Neural crest cell (in vitro differentiated cells): Measurements from ENCODE around the gene GLRX2. TPM values are rescaled to one million over a fixed set of nuclear protein-coding genes. Genes with fewer than 3 reads are reported as not detected.
A peak's percentile ranks its signal among the peaks of the same experiment; 100 is the strongest.

Experiments
- DNase-seq: peaks from one replicate; pipeline ENCODE4 v3.0.0; 2021; ENCODE audit warnings: low read depth, mixed read lengths, low spot score
- H3K27ac Mint-ChIP-seq: one replicate; pipeline ENCODE4 v1.8.0; 2021; ENCODE audit warnings: mild to moderate bottlenecking, mixed read lengths; ENCODE audit not compliant: unreplicated experiment
- H3K27me3 Mint-ChIP-seq: 2 replicates; pipeline ENCODE4 v1.8.0; 2021; ENCODE audit warnings: low read depth, mild to moderate bottlenecking, mixed read lengths
- H3K36me3 Mint-ChIP-seq: 2 replicates; pipeline ENCODE4 v1.8.0; 2021; ENCODE audit warnings: low read depth, mild to moderate bottlenecking, mixed read lengths
- H3K4me1 Mint-ChIP-seq: 2 replicates; pipeline ENCODE4 v1.8.0; 2021; ENCODE audit warnings: mixed read lengths
- H3K4me3 Mint-ChIP-seq: one replicate; pipeline ENCODE4 v1.8.0; 2021; ENCODE audit warnings: mild to moderate bottlenecking, mixed read lengths
- H3K9me3 Mint-ChIP-seq: 2 replicates; pipeline ENCODE4 v1.8.0; 2021; ENCODE audit warnings: mixed read lengths
- CTCF ChIP-seq: fragments of 200-600 bp; sonication (generic); conservative IDR thresholded peaks from 2 replicates; pipeline ENCODE4 v1.5.0; 2021; ENCODE audit warnings: antibody characterized with exemption, mild to moderate bottlenecking
- total RNA-seq: library from RNA; stranded (reverse); gene quantifications from 2 replicates; pipeline ENCODE4 v1.2.1, GENCODE V29; 2021

The GLRX2 gene
- total RNA-seq, 1 donor from 2014 or later = 18.3 TPM

GRCh38 chr1:193115629-193116227 is 10.5 kb upstream of the GLRX2 start:
- H3K4me3 Mint-ChIP-seq = peak overlapping the region; percentile 9
- H3K9me3 Mint-ChIP-seq = no peaks in the 10 kb centered on the region
- peaks cover 2% of the 10 kb centered on the region for H3K27me3 Mint-ChIP-seq
- peaks cover 37% of the 10 kb centered on the region for H3K4me1 Mint-ChIP-seq
- DNase-seq = no peak
- H3K27ac Mint-ChIP-seq = no peak overlapping the region
- H3K36me3 Mint-ChIP-seq = no peaks in the 10 kb centered on the region
- no peak for TF ChIP-seq CTCF

- H3K9me3 Mint-ChIP-seq = no peaks in the 10 kb centered on the region
- peaks cover 37% of the 10 kb centered on the region for H3K4me1 Mint-ChIP-seq
- H3K27me3 Mint-ChIP-seq = no peaks in the 10 kb centered on the region
- no peak overlapping the region for H3K27ac Mint-ChIP-seq
- no peak for TF ChIP-seq CTCF
- no peaks in the 10 kb centered on the region for H3K36me3 Mint-ChIP-seq
- no peak for DNase-seq
- no peak overlapping the region for H3K4me3 Mint-ChIP-seq
Measured at GRCh38 chr1:193114485-193115095, 9.4 kb upstream of the GLRX2 start.

- DNase-seq = no peak
- Mint-ChIP-seq H3K9me3 (no peaks in the 10 kb centered on the region), H3K27me3 (no peaks in the 10 kb centered on the region), H3K27ac (peak overlapping the region; percentile 31), H3K4me1 (peaks cover 37% of the 10 kb centered on the region), H3K36me3 (no peaks in the 10 kb centered on the region), H3K4me3 (no peak overlapping the region)
- no peak for TF ChIP-seq CTCF
Measured at GRCh38 chr1:193113992-193114332, 8.7 kb upstream of the GLRX2 start.

- Mint-ChIP-seq H3K27ac (peak overlapping the region; percentile 31), H3K4me1 (peaks cover 37% of the 10 kb centered on the region), H3K9me3 (no peaks in the 10 kb centered on the region), H3K36me3 (no peaks in the 10 kb centered on the region), H3K4me3 (no peak overlapping the region), H3K27me3 (no peaks in the 10 kb centered on the region)
- no peak for DNase-seq
- no peak for TF ChIP-seq CTCF
Measured at GRCh38 chr1:193113258-193113991, 8.2 kb upstream of the GLRX2 start.

- H3K27me3 Mint-ChIP-seq = no peaks in the 10 kb centered on the region
- H3K4me3 Mint-ChIP-seq = peak overlapping the region; percentile 54
- DNase-seq = no peak
- no peak for TF ChIP-seq CTCF
- H3K9me3 Mint-ChIP-seq = no peaks in the 10 kb centered on the region
- H3K36me3 Mint-ChIP-seq = no peaks in the 10 kb centered on the region
- H3K4me1 Mint-ChIP-seq = peaks cover 37% of the 10 kb centered on the region
- peak overlapping the region; percentile 67 for H3K27ac Mint-ChIP-seq
Measured at GRCh38 chr1:193111641-193112090, 6.5 kb upstream of the GLRX2 start.
